Measurements from ENCODE around the gene EXT2.

DNA sequence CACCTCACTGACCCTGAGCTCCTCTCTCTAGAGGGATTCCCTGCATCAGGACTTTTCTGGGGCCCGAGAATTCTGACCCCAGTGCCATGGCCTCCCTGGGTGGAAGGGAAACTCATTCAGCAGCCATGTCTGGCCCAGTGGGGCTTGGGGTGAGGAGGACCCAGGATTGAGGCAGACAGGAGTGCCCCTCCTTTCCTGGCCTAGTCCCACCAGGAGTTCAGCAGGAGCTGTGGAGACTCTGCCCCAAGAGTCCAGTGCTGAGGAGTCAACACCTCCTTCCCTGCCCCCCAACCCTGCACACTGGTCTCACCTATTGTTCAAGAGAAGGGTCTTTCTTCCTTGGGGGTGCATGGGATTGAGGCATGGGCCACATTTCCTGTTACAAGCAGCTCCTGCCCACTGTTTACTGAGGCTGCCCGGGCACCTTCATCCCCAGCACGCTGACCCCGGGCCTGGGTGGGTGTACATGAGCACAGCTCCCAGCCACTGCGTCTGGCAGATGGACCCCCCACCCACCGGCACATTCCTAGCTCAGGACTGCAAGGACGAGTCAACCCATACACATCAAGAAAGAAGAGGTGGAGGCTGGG, 180.6 kb downstream of the EXT2 start:
- TF ChIP-seq RARB (CRISPR knock-in tag; IDR thresholded peaks at IDR 0.05) (no peak), ZFP30 (CRISPR knock-in tag; IDR thresholded peaks at IDR 0.05) (no peak), TCF4 (CRISPR knock-in tag; IDR thresholded peaks at IDR 0.05; ENCODE audit: borderline replicate concordance) (no peak), ZFP3 (CRISPR knock-in tag; IDR thresholded peaks at IDR 0.05) (no peak), ZNF70 (CRISPR knock-in tag; IDR thresholded peaks at IDR 0.05) (no peak), ESRRG (CRISPR knock-in tag; IDR thresholded peaks at IDR 0.05) (no peak), BACH2 (CRISPR knock-in tag; IDR thresholded peaks at IDR 0.05; ENCODE audit: borderline replicate concordance) (no peak), ARNTL (CRISPR knock-in tag; IDR thresholded peaks at IDR 0.05; ENCODE audit: borderline replicate concordance, low read depth) (no peak), PPARA (CRISPR knock-in tag; IDR thresholded peaks at IDR 0.05; ENCODE audit: borderline replicate concordance) (no peak), ZNF8 (CRISPR knock-in tag; IDR thresholded peaks at IDR 0.05) (no peak), CSDC2 (CRISPR knock-in tag; IDR thresholded peaks at IDR 0.05) (no peak)
- TF ChIP-seq, protein P1, sequence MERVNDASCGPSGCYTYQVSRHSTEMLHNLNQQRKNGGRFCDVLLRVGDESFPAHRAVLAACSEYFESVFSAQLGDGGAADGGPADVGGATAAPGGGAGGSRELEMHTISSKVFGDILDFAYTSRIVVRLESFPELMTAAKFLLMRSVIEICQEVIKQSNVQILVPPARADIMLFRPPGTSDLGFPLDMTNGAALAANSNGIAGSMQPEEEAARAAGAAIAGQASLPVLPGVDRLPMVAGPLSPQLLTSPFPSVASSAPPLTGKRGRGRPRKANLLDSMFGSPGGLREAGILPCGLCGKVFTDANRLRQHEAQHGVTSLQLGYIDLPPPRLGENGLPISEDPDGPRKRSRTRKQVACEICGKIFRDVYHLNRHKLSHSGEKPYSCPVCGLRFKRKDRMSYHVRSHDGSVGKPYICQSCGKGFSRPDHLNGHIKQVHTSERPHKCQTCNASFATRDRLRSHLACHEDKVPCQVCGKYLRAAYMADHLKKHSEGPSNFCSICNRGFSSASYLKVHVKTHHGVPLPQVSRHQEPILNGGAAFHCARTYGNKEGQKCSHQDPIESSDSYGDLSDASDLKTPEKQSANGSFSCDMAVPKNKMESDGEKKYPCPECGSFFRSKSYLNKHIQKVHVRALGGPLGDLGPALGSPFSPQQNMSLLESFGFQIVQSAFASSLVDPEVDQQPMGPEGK (CRISPR knock-in tag; IDR thresholded peaks at IDR 0.05; ENCODE audit: borderline replicate concordance): no peak
- TF ChIP-seq, protein P2, sequence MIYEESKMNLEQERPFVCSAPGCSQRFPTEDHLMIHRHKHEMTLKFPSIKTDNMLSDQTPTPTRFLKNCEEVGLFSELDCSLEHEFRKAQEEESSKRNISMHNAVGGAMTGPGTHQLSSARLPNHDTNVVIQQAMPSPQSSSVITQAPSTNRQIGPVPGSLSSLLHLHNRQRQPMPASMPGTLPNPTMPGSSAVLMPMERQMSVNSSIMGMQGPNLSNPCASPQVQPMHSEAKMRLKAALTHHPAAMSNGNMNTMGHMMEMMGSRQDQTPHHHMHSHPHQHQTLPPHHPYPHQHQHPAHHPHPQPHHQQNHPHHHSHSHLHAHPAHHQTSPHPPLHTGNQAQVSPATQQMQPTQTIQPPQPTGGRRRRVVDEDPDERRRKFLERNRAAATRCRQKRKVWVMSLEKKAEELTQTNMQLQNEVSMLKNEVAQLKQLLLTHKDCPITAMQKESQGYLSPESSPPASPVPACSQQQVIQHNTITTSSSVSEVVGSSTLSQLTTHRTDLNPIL (CRISPR knock-in tag; IDR thresholded peaks at IDR 0.05; ENCODE audit: low read depth): no peak
